Measurements from ENCODE around the gene GRIK3. TPM values are rescaled to one million over a fixed set of nuclear protein-coding genes. Genes with fewer than 3 reads are reported as not detected.

The GRIK3 gene
- total RNA-seq, 1 experiment from 2014 or later, result 5.5 TPM

- Mint-ChIP-seq H3K27ac (peak overlapping the region; percentile 4), H3K4me1 (peaks cover 40% of the 10 kb centered on the region), H3K4me3 (no peak overlapping the region), H3K27me3 (ENCODE audit: low read depth) (no peaks in the 10 kb centered on the region), H3K9me3 (no peaks in the 10 kb centered on the region), H3K36me3 (no peaks in the 10 kb centered on the region)
- DNase-seq (ENCODE audit: low spot score) (peak; percentile 24), ATAC-seq (peak; percentile 94)
- ChIA-PET CTCF (interaction anchor here (0.9 to 1.5 kb wide), 11 partner anchors 9 to 447 kb away, joined by 3 to 15 read pairs (median 4); no protein-coding TSS in a partner anchor), POLR2A (no interaction called here)
- TF ChIP-seq CBFB (CRISPR knock-in tag; IDR thresholded peaks at IDR 0.05; ENCODE audit: low read depth), result no peak
- no peak for TF ChIP-seq ERG (CRISPR knock-in tag; IDR thresholded peaks at IDR 0.05)
- no peak for TF ChIP-seq GRHL2 (CRISPR knock-in tag; IDR thresholded peaks at IDR 0.05; ENCODE audit: insufficient replicate concordance, severe bottlenecking)
- no peak for TF ChIP-seq NR1H2 (CRISPR knock-in tag; IDR thresholded peaks at IDR 0.05)
- no peak for TF ChIP-seq USF1 (CRISPR knock-in tag; IDR thresholded peaks at IDR 0.05)
- no peak for TF ChIP-seq NFYB (CRISPR knock-in tag; conservative IDR thresholded peaks at IDR 0.05; ENCODE audit: low read depth)
Observed at GRCh38 chr1:37001703-37002102, 32.6 kb downstream of the GRIK3 start.

GRCh38 chr1:36996106-36996505, 38.2 kb downstream of the GRIK3 start:
- CTCF ChIA-PET, result interaction anchor here (0.9 to 1.8 kb wide), 3 partner anchors 22 to 33 kb away, joined by 3 to 4 read pairs (median 3); no protein-coding TSS in a partner anchor
- H3K36me3 Mint-ChIP-seq, result no peaks in the 10 kb centered on the region
- DNase-seq (ENCODE audit: low spot score) (no peak), ATAC-seq (no peak)
- H3K4me1 Mint-ChIP-seq, result peaks cover 7% of the 10 kb centered on the region
- no peaks in the 10 kb centered on the region for H3K9me3 Mint-ChIP-seq
- no peak for TF ChIP-seq GTF2I (CRISPR knock-in tag; conservative IDR thresholded peaks at IDR 0.05)
- TF ChIP-seq NFYB (CRISPR knock-in tag; conservative IDR thresholded peaks at IDR 0.05; ENCODE audit: low read depth), result no peak
- POLR2A ChIA-PET, result no interaction called here
- no peak overlapping the region for H3K4me3 Mint-ChIP-seq
- H3K27ac Mint-ChIP-seq, result no peak overlapping the region
- H3K27me3 Mint-ChIP-seq (ENCODE audit: low read depth), result no peaks in the 10 kb centered on the region; the same call in 1 of the 2 replicates

- ChIA-PET POLR2A (no interaction called here), CTCF (interaction anchor here (0.6 to 1.8 kb wide), 10 partner anchors 13 to 487 kb away, joined by 3 to 5 read pairs (median 3); no protein-coding TSS in a partner anchor)
- no peak overlapping the region for H3K27ac Mint-ChIP-seq
- no peak for TF ChIP-seq ZBTB21 (CRISPR knock-in tag; IDR thresholded peaks at IDR 0.05; ENCODE audit: borderline replicate concordance)
- TF ChIP-seq ZNF532 (CRISPR knock-in tag; IDR thresholded peaks at IDR 0.05; ENCODE audit: borderline replicate concordance), result no peak
- no peaks in the 10 kb centered on the region for H3K36me3 Mint-ChIP-seq
- no peak for DNase-seq (ENCODE audit: low spot score)
- no peaks in the 10 kb centered on the region for H3K4me1 Mint-ChIP-seq
- no peak overlapping the region for H3K4me3 Mint-ChIP-seq
- ATAC-seq, result no peak
- no peaks in the 10 kb centered on the region for H3K9me3 Mint-ChIP-seq
- no peaks in the 10 kb centered on the region; the same call in 1 of the 2 replicates for H3K27me3 Mint-ChIP-seq (ENCODE audit: low read depth)
Observed at GRCh38 chr1:36994868-36995267, 39.4 kb downstream of the GRIK3 start.

GRCh38 chr1:36994294-36994693, 40.0 kb downstream of the GRIK3 start:
- POLR2A ChIA-PET, result no interaction called here
- H3K27me3 Mint-ChIP-seq (ENCODE audit: low read depth), result no peaks in the 10 kb centered on the region; the same call in 1 of the 2 replicates
- ATAC-seq (no peak), DNase-seq (ENCODE audit: low spot score) (no peak)
- H3K4me1 Mint-ChIP-seq, result no peaks in the 10 kb centered on the region
- no peaks in the 10 kb centered on the region for H3K36me3 Mint-ChIP-seq
- H3K4me3 Mint-ChIP-seq, result no peak overlapping the region
- CTCF ChIA-PET, result interaction anchor here (0.6 to 1.6 kb wide), 8 partner anchors 12 to 487 kb away, joined by 3 to 5 read pairs (median 3); no protein-coding TSS in a partner anchor
- no peak for TF ChIP-seq FOXP1 (CRISPR knock-in tag; IDR thresholded peaks at IDR 0.05; ENCODE audit: borderline replicate concordance)
- no peak for TF ChIP-seq ELF4 (CRISPR knock-in tag; IDR thresholded peaks at IDR 0.05; ENCODE audit: low read depth)
- no peak for TF ChIP-seq NFATC4 (CRISPR knock-in tag; IDR thresholded peaks at IDR 0.05)
- no peak for TF ChIP-seq ZNF121 (CRISPR knock-in tag; IDR thresholded peaks at IDR 0.05)
- TF ChIP-seq PRRX2 (CRISPR knock-in tag; IDR thresholded peaks at IDR 0.05), result no peak
- TF ChIP-seq CBFB (CRISPR knock-in tag; IDR thresholded peaks at IDR 0.05; ENCODE audit: low read depth), result no peak
- no peaks in the 10 kb centered on the region for H3K9me3 Mint-ChIP-seq
- no peak overlapping the region for H3K27ac Mint-ChIP-seq

All from WTC11 (cell line).